CD4-positive, alpha-beta T cell (primary cell): Measurements from ENCODE around the gene CFAP299. TPM values are rescaled to one million over a fixed set of nuclear protein-coding genes. Genes with fewer than 3 reads are reported as not detected.
A peak's percentile ranks its signal among the peaks of the same experiment; 100 is the strongest.
"Not testable (repeated sequence)": the region's sequence is repeated elsewhere in the genome, so short reads cannot be mapped to it uniquely, and the experiment has no call there.

Experiments used
- ATAC-seq: fragments of 200-7000 bp; cut with Tn5 transposase; one replicate; pipeline ENCODE4 v1.10.0; 2022; ENCODE audit warnings: mild to moderate bottlenecking; ENCODE audit not compliant: poor library complexity
- CTCF ChIA-PET: fragments of 350-600 bp; sonication (Branson Sonifier 250); formaldehyde crosslinking; loops from one replicate; lab custom pipeline; 2021; ENCODE audit warnings: antibody characterized with exemption, inconsistent platforms; lab: Charles Lee
- POLR2A ChIA-PET: fragments of 350-600 bp; sonication (Branson Sonifier 250); formaldehyde crosslinking; loops from one replicate; lab custom pipeline; 2021; ENCODE audit warnings: antibody characterized with exemption, inconsistent platforms; lab: Charles Lee
- DNase-seq, 14 experiments: peaks; one replicate each; pipeline ENCODE4 v3.0.0-alpha.2; 2013 to 2020; ENCODE audit warnings: mixed read lengths in 2 of 14
- H3K27ac ChIP-seq, 2 donors: one replicate each; pipeline versions ENCODE4 v1.5.1 to v1.7.0; 2013; ENCODE audit warnings: low read length in 2 of 2, low read depth in 1 of 2, mild to moderate bottlenecking in 1 of 2
- H3K27me3 ChIP-seq, 2 experiments: 1 replicate in 1 of 2; 2 replicates in 1 of 2; pipeline versions ENCODE4 v1.6.1 to v1.7.0; 2013; ENCODE audit warnings: low read length in 2 of 2, control low read depth in 1 of 2, mild to moderate bottlenecking in 1 of 2, moderate library complexity in 1 of 2; ENCODE audit not compliant: insufficient read depth in 2 of 2, control insufficient read depth in 1 of 2
- H3K36me3 ChIP-seq: one replicate; pipeline ENCODE4 v1.6.1; 2013; ENCODE audit warnings: low read length, control low read depth; ENCODE audit not compliant: insufficient read depth
- H3K4me1 ChIP-seq: one replicate; pipeline ENCODE4 v1.6.1; 2013; ENCODE audit warnings: low read length, control low read depth; ENCODE audit not compliant: insufficient read depth
- H3K4me3 ChIP-seq: one replicate; pipeline ENCODE4 v1.5.1; 2013; ENCODE audit warnings: mild to moderate bottlenecking, low read length, moderate library complexity
- H3K9me3 ChIP-seq, 2 experiments: 1 replicate in 1 of 2; 2 replicates in 1 of 2; pipeline versions ENCODE4 v1.6.1 to v1.7.0; 2013; ENCODE audit warnings: low read length in 2 of 2, mild to moderate bottlenecking in 2 of 2, control low read depth in 1 of 2, moderate library complexity in 1 of 2; ENCODE audit not compliant: control insufficient read depth in 1 of 2, insufficient read depth in 1 of 2
- H3K27ac Mint-ChIP-seq: one replicate; pipeline ENCODE4 v1.8.0; 2020; ENCODE audit warnings: mixed read lengths
- H3K27me3 Mint-ChIP-seq: one replicate; pipeline ENCODE4 v1.8.0; 2021; ENCODE audit warnings: mixed read lengths
- H3K36me3 Mint-ChIP-seq: one replicate; pipeline ENCODE4 v1.8.0; 2021; ENCODE audit warnings: low read depth, mixed read lengths
- H3K4me1 Mint-ChIP-seq: one replicate; pipeline ENCODE4 v1.8.0; 2021; ENCODE audit warnings: low read depth, mixed read lengths
- H3K4me3 Mint-ChIP-seq: one replicate; pipeline ENCODE4 v1.8.0; 2020; ENCODE audit warnings: mild to moderate bottlenecking, mixed read lengths
- H3K9me3 Mint-ChIP-seq: one replicate; pipeline ENCODE4 v1.8.0; 2020; ENCODE audit warnings: mixed read lengths
- CTCF ChIP-seq: fragments of 200-600 bp; IDR thresholded peaks from one replicate; pipeline ENCODE4 v1.8.0; 2022; ENCODE audit warnings: antibody characterized with exemption, mild to moderate bottlenecking
- intact Hi-C, 2 experiments: fragments of 100-400 bp; cut with DNase I in 1 of 2; cut with micrococcal nuclease in 1 of 2; formaldehyde crosslinking; loops; one replicate each; pipeline versions ENCODE4 v1.15.1 to v1.9.0; 2023 to 2025; cut with DNase I, micrococcal nuclease
- polyA plus RNA-seq, 2 donors: library from polyadenylated mRNA; unstranded; fragments of 120-200 nt; gene quantifications; one replicate each; pipeline ENCODE4 v1.2.1, GENCODE V29; 2013
- total RNA-seq, 174 experiments: library from RNA in 2 of 174; stranded (reverse) in 2 of 174; gene quantifications; one replicate each; pipeline ENCODE4 v1.2.3 and lab custom pipeline; 2021 to 2026

Gene CFAP299
- not detected for total RNA-seq
- polyA plus RNA-seq (2013, experiment 1 of 2), result not detected
- polyA plus RNA-seq (2013, experiment 2 of 2), result not detected
- total RNA-seq (lab: John Stamatoyannopoulos, UW), result 0 to 0.39 (median 0) reads per million in 172 experiments

DNA sequence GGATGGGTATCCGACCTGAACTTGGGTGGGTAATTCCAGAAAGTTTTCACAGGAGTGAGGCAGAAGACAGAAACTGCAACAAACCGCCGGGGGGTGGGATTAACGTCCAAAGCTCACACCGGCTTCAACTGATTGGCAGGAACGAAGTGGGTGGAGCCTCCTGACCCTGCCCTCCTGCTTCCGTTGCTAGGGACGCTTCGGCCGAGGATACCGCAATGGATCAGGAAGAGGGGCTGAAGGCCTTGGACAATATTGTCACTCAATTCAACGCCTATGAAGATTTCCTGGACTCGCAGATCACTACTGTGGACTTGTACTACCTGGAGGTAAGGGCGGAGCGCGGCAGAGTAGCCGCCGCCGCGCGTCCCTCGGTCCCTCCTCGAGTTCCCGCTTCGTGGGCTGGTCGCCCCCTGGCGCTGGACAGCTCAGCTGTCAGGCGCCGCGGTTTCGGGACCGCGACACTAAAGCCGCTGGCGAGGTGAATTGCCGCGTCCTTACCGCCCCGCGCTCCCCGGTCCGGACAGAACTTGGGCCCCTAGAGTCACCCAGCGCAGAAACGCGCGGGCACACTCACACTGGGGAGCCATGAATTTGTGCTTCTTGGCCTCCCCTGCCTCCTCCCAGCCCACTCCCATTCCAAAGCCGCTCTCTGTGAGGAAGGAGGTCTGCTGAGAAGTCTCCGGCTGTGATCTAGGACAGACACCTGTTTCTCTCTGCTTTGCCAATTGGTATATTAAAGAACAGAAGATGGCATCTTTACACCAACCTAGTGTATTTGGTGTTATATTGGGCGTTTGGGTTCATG lies at the start of gene CFAP299:
TSS of gene CFAP299 (plus strand) at position 177 of the 805 bp plus-strand sequence.
- peaks cover 24 to 36% of the 10 kb centered on the region in 2 experiments for H3K27me3 ChIP-seq
- Mint-ChIP-seq H3K36me3 (no peaks in the 10 kb centered on the region), H3K4me1 (peaks cover 14% of the 10 kb centered on the region), H3K27me3 (peaks cover 30% of the 10 kb centered on the region), H3K27ac (no peak within 1 kb of the TSS), H3K4me3 (peak within 1 kb of the TSS; percentile 92), H3K9me3 (no peaks in the 10 kb centered on the region)
- peaks cover 13% of the 10 kb centered on the region for H3K4me1 ChIP-seq
- ATAC-seq, result peak; percentile 66
- H3K36me3 ChIP-seq, result no peaks in the 10 kb centered on the region
- intact Hi-C loops, result loop anchor here in 1 of 2 experiments (10.0 kb wide), 1 partner anchor 1381 kb away; no protein-coding TSS in a partner anchor
- CTCF ChIA-PET, result no interaction called here
- POLR2A ChIA-PET, result interaction anchor here (0.9 kb wide), 1 partner anchor 9 kb away, joined by 3 read pairs; no protein-coding TSS in a partner anchor
- H3K9me3 ChIP-seq, result peaks cover 0 to 11% of the 10 kb centered on the region in 2 experiments
- no peak within 1 kb of the TSS for H3K27ac ChIP-seq
- peak within 1 kb of the TSS; percentile 54 for H3K4me3 ChIP-seq
- peak in 11 of 14 experiments; percentile 5 to 73 (median 39) for DNase-seq
- no peak for TF ChIP-seq CTCF

DNA sequence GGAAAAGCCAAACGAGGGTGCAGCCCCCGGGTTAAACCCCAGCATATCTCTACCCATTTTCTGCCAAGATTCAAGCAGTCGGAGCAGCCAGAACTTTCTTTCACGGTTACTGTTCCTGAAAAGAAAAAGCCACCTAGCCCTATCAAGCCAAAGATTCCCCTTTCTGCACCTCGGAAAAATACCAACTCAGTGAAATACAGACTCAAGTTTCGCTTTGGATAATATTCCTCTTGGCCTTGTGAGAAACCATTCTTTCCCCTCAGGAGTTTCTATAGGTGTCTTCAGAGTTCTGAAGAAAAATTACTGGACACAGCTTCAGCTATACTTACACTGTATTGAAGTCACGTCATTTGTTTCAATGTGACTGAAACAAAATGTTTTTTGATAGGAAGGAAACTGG lies 49.1 kb upstream of the CFAP299 start:
- intact Hi-C loops, result no loop called here
- ChIA-PET POLR2A (no interaction called here), CTCF (no interaction called here)
- no peak overlapping the region for H3K4me3 Mint-ChIP-seq
- Histone ChIP-seq H3K4me3 (no peak overlapping the region), H3K9me3 (no peaks in the 10 kb centered on the region), H3K27ac (no peak overlapping the region), H3K4me1 (no peaks in the 10 kb centered on the region), H3K27me3 (no peaks in the 10 kb centered on the region), H3K36me3 (no peaks in the 10 kb centered on the region)
- peaks cover 27% of the 10 kb centered on the region for H3K27me3 Mint-ChIP-seq
- H3K36me3 Mint-ChIP-seq, result no peaks in the 10 kb centered on the region
- DNase-seq (no peak), ATAC-seq (no peak)
- no peak for TF ChIP-seq CTCF
- H3K4me1 Mint-ChIP-seq, result no peaks in the 10 kb centered on the region
- H3K27ac Mint-ChIP-seq, result no peak overlapping the region
- no peaks in the 10 kb centered on the region for H3K9me3 Mint-ChIP-seq

DNA sequence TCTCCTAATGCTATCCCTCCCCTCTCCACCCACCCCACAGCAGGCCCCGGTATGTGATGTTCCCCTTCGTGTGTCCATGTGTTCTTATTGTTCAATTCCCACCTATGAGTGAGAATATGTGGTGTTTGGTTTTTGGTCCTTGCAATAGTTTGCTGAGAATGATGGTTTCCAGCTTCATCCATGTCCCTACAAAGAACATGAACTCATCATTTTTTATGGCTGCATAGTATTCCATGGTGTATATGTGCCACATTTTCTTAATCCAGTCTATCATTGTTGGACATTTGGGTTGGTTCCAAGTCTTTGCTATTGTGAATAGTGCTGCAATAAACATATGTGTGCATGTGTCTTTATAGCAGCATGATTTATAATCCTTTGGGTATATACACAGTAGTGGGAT lies 44.9 kb upstream of the CFAP299 start:
- H3K27me3 ChIP-seq, POLR2A ChIA-PET, H3K9me3 Mint-ChIP-seq, DNase-seq, H3K27ac ChIP-seq, H3K36me3 Mint-ChIP-seq, H3K9me3 ChIP-seq, intact Hi-C loops, ATAC-seq, H3K4me1 ChIP-seq, H3K36me3 ChIP-seq, H3K27ac Mint-ChIP-seq, CTCF ChIA-PET, H3K4me3 ChIP-seq, H3K4me1 Mint-ChIP-seq, H3K4me3 Mint-ChIP-seq: not testable (repeated sequence)
- peaks cover 21% of the 10 kb centered on the region for H3K27me3 Mint-ChIP-seq
